ENCODE measurements around the gene RPL31.

The RPL31 gene

DNA sequence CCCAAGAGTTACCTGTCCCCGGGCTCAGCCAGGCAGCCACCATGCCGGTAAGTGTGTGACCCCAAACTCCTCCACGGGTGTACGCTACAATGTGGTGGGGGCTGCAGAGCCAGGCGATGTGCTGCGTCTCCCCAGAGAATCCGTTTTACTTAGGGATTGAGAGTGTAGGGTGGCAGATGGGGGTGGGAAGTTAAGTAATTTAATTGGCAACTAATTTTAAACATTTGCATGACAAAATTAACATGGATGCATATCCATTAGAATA, 26.6 kb upstream of the RPL31 start:
- no peak for DNase-seq (ENCODE audit: low spot score)

GRCh38 chr2:100976061-100976460, 26.0 kb upstream of the RPL31 start:
- no peak for DNase-seq (ENCODE audit: low spot score)

DNA sequence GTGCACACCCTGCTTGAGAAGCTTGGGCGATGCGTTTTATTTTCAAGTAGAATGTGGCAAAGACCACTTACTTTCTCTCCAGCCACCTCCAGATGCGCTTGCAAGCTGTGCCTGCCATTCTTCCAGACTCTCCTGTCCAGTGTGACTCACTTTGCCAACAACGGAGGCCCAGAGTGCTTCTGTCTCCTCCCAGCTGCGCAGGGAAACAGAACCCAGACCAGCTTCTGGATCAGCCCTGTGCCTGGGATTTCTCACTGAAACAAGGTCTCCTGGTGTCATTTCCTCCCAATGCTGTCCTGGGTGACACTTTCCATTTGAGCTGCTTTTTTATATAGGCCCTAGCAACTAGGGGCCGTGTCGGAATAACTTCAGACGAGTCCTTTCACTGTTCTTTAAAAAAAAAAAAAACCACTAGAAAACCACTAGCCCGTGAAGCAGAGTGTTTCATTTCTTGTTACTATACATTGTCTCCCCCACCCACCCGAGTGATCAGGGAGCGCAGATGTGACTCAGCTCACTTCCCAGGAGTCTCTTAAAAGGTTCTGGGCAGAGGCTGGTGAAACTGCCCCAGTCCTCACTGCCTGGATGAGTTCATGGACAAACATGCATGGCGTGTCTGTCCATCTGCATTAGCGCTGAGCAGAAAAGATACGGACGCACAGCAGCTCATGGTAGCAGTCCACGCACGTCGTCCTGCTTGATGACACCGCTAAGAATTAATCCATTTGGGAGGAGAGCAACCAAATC, 25.3 kb upstream of the RPL31 start:
- DNase-seq (ENCODE audit: low spot score), result no peak

GRCh38 chr2:100977511-100977910, 24.6 kb upstream of the RPL31 start:
- DNase-seq (ENCODE audit: low spot score), result no peak

GRCh38 chr2:100978582-100979191, 23.4 kb upstream of the RPL31 start:
- no peak for DNase-seq (ENCODE audit: low spot score)

GRCh38 chr2:100980046-100980445, 22.0 kb upstream of the RPL31 start:
- DNase-seq (ENCODE audit: low spot score), result no peak

DNA sequence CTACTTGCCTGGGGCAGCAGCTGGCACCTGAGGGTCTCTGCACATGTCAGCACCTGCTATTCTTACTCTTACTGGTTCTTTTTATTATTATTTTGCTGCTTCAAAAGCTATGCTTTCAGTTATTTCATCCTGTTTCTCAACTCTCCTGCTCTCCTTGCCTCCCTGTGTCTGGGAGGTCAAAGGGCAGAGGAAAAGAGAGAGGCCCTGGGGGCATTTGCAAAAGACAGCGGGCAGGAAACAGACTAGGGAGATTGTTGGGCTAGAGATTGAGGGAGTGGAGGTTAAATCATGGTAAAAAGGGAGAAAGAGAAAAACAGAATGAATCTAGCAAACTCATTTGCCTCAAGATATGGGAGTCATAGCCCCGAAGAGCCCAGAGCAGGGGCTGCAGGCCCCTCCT, 21.1 kb upstream of the RPL31 start:
- DNase-seq (ENCODE audit: low spot score), result no peak

DNA sequence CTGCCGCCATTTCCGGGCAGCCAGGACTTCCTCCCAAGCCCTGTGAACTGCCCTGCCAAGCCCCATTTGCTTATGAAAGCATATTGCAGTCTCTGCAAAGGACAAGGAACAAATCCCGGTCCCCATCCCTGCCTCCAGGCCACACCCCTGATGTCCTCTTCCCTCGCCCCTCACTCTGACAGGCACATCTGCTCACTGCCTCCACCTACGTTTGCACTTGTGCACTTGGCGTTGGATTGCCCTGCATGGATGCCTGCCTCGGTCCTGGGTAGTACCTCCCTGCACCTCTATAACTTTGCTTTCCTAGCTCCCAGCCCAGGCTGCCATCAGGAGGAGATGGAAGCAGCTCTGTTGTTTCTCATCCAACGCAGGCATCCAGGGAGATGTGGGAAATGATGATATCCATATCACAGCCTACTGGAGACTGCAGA, 19.6 kb upstream of the RPL31 start:
- no peak for DNase-seq (ENCODE audit: low spot score)

- no peak for DNase-seq (ENCODE audit: low spot score)
Measured at GRCh38 chr2:100983201-100983600, 18.9 kb upstream of the RPL31 start.

DNA sequence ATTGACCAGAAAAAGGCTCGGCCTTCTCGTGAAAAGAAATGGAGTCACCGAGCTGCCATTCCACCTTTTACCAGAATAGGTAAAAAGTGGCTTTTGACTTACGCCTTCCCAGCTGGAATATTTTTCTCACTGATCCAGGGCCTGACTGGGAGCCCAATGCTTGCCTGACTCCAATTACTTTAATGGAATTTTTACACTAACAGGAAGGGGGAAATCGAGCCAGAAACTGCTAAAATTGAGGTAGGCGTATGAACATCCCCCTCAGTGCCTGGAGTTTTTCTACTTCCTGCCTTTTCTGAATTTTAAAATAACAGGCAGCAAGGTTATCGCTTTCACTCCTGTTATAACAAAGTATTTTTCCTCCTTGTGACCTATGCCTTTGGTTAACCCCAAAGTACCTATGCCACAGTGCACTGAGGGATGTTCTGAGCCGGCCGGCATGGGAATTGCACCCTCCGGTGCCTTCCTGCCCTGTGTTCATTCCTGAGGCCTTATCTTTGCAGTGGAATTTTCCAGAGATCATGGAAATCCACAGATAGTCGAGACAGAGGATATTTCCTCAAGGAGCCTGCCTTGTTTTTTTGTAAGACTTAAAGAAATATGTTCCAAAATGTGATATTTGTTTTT, 18.3 kb upstream of the RPL31 start:
- DNase-seq (ENCODE audit: low spot score), result no peak

- DNase-seq (ENCODE audit: low spot score), result peak; percentile 68
Measured at GRCh38 chr2:100984892-100985307, 17.2 kb upstream of the RPL31 start.

GRCh38 chr2:100986157-100986556, 15.9 kb upstream of the RPL31 start:
- DNase-seq (ENCODE audit: low spot score), result no peak

DNA sequence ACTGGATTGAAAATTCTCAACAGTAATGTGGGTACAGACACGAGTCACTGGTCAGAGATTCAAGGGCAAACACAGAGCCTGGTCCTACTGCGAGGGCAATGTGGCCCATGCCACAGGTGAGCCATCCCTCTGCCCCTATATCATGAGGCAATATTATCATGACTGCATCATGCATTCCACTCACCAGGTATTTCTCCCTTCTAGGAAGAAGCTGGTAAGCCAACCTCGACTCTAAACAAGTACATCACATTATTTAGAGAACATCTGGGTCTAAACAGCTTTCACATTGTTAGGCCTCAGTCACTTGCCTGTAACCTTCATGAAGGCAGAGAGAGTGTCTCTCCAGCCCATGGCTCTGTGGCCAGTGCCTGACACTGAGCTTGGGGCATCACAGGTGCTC, 14.6 kb upstream of the RPL31 start:
- no peak for DNase-seq (ENCODE audit: low spot score)

GRCh38 chr2:100987974-100988373, 14.1 kb upstream of the RPL31 start:
- DNase-seq (ENCODE audit: low spot score), result no peak

GRCh38 chr2:100988630-100989417, 13.3 kb upstream of the RPL31 start:
- no peak for DNase-seq (ENCODE audit: low spot score)

GRCh38 chr2:100989666-100990065, 12.4 kb upstream of the RPL31 start:
- DNase-seq (ENCODE audit: low spot score), result no peak

DNA sequence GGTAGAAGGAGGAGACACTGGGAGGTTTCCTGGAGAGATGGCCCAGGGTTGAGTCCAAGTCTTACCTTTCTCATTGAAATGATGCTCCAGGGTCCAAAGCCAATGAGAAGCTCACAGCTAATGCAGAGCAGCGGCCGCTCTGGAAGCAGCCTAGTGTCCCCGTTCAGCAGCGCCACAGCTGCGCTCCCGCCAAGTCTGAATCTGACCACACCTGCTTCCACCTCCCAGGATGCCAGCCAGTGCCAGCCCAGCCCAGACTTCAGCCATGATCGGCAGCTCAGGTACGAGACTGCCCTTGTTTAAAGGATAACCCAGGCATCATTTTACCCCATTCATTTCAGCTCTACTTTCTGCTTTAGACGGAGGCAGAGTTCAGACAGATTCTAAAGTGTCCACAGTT, 11.9 kb upstream of the RPL31 start:
- no peak for DNase-seq (ENCODE audit: low spot score)

DNA sequence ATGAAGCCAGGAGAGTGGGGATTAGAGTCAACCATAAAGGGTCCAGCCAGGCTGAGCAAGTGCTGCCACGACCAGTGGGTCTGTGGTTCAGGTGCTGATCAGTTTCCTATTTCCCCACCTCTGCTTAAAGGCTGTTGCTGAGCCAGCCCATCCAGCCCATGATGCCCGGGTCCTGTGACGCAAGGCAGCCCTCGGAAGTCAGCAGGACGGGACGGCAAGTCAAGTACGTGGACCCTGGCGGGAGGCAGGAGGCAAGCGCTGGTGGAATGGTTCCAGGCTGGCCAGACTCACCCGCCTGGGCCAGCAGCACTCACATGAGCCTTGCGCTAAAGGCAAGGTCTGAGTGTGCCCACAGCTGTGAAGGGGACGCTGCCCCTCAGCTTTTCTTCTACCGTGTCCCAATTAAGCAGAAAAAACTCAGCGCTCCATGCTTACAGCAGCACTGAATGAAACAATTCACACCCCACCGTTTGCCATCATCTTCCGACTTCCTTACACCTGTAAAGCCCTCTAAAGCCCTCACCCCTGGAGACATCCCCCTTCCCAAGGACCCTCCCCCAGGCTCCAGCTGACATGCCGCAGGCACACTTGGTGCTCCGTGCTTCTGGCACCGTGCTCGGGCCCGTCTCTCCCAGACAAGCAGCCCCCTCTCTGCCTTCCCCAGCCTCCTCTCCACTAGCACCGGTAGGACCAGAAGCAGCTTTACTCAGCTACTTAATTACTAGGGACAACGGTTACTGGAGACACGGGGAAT, 11.3 kb upstream of the RPL31 start:
- DNase-seq (ENCODE audit: low spot score), result no peak

GRCh38 chr2:100991404-100991773, 10.7 kb upstream of the RPL31 start:
- DNase-seq (ENCODE audit: low spot score), result no peak

- DNase-seq (ENCODE audit: low spot score), result no peak
Measured at GRCh38 chr2:100992262-100992661, 9.8 kb upstream of the RPL31 start.

DNA sequence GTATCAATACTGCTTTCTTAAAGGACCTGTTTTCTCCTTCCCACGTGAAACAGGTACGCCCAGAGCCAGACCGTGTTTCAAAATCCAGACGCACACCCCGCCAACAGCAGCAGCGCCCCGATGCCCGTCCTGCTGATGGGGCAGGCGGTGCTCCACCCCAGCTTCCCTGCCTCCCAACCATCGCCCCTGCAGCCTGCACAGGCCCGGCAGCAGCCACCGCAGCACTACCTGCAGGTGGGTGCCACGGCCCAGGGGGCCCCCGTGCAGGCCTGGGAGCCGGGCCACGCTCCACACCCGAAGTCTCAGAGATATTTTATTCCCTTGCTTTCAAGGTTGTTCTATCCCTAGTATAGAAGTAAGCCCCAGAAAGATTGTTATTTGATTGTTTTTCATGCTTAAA, 8.8 kb upstream of the RPL31 start:
- DNase-seq (ENCODE audit: low spot score), result no peak
